Raji (cell line): ENCODE measurements around the gene TMEM129.

Experiments
- POLR2A ChIP-seq: IDR thresholded peaks from 2 replicates; pipeline ENCODE4 v1.6.1; 2011; ENCODE audit warnings: low read depth, low read length, control low read depth; ENCODE audit not compliant: insufficient read depth

The TMEM129 gene

DNA sequence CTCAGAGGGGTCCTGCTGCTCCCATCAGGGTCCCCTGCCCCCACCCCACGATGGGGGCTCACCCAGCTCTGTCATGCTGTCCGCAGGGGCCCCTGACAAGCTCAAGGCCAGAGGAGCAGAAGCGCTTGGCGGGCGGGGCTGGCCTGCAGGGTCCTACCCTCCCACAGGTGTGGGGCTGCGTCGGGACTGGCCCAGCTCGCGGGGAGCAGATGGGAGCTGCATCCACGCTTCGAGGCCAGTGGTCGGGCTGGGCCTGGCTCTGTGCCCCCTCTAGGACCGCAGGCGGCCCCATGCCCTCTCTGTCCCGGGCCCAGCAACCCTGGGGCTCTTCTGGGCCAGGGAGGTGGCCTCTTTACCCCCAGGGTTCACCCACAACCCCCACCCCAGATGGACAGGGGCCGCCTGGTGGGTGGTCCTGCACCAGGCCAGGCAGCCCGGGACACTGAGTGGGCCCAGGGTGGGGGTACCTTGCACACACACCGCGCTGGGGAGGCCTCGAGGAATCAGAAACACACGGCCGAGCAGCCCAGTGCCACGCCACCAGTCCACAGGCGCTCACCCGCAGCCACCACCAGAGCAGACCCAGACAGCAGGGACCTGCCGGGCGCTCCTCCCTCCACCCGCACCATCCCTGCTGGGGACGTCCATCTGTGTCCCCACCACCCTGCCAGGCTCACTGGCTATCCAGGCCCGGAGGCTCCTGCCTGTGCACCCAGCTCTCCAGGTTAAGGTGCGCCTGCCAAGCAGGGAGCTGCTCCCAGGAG, 30.2 kb upstream of the TMEM129 start:
- TF ChIP-seq POLR2A, result no peak

- no peak for TF ChIP-seq POLR2A
Observed at GRCh38 chr4:1750381-1751154, 29.4 kb upstream of the TMEM129 start.

- no peak for TF ChIP-seq POLR2A
Observed at GRCh38 chr4:1749826-1750225, 28.7 kb upstream of the TMEM129 start.

DNA sequence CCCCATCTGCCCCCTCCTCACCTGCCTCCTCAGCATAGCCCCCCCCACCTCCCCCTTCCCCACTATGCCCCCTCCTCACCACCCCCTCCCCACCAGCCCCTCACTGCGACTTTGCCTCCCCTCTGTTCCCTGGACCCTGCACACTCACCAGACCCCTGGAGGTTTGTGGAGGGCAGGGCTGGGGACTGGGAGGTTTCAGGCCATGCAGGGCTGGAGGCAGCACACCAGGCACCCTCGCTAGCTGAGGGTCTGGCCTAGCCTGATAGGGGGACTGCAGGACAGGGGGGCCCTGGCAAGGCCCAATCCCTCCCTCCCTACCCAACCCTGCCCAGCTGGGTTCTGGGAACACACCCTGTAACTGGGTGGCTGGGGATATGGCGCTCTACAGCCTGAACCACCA, 28.2 kb upstream of the TMEM129 start:
- no peak for TF ChIP-seq POLR2A

DNA sequence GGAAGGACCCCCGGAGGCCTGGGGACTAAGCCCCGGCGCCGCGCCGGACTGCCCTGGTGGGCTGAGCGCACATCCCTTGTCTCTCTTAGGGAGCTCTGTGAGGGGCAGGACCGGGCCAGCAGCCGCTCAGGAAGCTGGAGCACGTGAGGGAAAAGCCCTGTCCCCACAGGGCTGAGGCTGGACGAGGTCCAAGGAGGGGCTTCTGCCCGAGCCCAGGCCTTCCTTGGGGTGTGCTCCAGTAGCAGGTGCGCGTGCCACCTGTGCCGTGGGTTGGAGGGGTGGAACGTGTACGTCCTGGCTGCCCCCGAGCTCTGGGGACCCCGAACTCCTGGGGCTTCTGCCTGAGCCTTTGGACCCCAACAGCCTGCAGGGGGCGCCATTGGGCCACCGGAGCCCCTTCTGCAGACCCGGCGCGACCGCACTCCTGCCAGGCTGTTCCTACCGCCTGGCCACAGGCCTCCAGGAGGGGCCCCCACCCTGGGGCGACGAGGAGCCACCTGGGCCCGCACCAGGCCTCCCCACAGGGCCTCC, 27.4 kb upstream of the TMEM129 start:
- TF ChIP-seq POLR2A, result no peak

GRCh38 chr4:1747603-1747967, 26.5 kb upstream of the TMEM129 start:
- TF ChIP-seq POLR2A, result no peak

DNA sequence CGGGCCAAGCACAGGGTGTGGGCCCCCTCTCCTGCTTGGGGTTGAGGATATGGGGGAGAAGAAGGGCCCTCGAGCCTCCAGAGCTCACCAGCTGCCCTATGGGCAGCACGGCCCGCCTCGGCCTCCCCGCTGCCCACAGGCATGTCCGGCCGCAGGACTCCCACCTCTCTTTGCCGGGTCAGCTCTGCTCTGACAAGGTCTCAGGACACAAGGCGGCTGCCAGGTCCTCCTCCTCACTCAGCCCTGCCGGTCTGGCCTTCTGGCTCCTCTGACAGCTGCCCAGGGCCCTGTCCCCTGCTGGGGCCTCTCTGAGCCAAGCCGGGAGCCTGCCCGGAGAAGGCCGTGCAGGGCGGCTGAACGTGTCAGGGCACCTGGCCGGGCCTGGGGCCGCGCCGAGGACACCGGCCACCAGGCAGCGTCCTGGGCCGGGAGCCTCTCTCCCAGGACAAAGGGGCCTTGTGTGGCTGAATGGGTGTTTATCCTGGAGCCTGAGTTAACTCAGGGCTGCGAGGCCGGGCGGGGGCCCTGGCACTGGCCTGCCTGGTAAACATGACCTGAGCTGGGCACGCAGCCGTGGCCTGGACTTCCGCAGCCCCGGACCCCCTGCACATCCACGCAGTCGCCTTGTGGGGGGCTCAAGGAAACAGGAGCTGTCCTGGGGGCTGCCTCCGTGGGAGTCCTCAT, 25.9 kb upstream of the TMEM129 start:
- TF ChIP-seq POLR2A, result no peak

DNA sequence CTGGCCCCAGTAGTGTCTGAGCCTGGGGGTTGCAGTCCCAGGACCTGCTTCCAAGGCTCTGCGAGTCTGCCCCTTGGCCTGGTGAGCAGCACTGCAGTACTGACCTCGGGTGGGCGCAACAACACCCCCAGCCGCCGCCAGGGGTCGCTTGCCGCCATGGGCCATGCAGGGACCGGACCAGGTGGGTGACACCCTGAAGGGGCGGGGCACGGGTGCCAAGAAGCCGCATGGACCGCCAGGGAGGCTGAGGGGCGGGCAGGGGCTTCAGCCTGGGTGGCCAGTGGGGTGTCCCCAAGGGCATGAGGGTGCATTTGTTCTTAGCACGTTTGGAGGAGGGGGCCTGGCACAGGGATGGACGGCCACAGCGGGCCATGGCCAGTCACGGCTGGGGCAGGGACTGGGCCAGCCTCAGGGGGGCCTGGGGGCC, 25.2 kb upstream of the TMEM129 start:
- no peak for TF ChIP-seq POLR2A

DNA sequence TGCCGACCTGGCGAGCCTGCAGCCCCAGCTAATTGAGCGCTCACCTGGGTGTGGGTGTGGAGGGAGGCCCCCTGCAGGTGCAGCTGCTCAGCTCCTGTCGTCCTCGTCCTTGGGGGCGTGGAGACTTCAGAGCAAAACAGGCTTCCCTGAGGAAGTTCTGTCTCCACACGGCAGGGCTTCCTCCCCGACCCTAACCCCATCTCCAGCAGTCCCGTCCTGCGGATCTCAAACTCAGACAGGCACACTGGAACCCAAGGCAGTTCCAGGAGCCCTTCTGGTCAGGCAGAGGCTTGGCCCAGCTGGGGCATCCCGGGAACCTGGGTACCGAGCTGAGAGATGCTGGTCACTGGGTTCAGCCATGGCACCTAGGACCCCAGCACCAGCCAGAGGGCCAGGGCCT, 24.6 kb upstream of the TMEM129 start:
- TF ChIP-seq POLR2A, result no peak

DNA sequence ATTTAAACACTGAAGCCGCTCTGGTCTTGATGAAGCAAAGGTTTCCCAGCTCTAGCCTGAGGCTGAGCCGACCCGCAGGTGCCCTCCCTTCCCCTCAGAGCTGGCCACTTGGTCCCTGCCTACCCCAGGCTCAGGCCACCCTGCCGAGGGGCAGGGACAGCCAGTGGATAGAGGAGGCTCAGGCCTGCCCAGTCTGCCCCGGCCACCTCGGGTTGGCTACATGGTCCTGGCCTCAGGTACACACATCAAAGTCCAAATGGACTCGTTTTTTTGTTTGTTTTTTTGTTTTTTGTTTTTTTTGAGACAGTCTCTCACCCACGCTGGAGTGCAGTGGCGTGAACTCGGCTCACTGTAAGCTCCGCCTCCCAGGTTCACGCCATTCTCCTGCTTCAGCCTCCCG, 24.0 kb upstream of the TMEM129 start:
- no peak for TF ChIP-seq POLR2A

- TF ChIP-seq POLR2A, result no peak
Observed at GRCh38 chr4:1744552-1744951, 23.4 kb upstream of the TMEM129 start.

DNA sequence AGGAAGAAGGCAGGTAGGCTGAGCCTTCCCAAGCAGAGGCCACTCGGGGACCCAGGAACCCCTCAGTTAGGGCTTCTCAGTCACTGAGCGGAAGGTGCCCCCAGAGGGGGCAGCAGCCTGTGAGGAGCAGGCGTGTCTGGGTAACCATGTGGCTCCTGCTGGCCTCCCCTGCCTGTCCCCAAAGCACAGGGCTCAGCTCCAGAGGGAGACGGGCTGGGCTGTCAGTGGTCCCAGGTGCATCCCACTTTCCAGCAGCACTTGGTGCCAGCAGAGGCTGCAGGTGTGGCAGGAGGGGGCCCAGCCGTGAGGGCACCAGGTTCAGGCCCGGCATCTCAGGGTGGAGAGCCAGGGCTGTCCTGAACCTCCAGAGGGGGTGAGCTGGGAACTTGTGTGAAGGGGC, 22.9 kb upstream of the TMEM129 start:
- TF ChIP-seq POLR2A, result no peak

DNA sequence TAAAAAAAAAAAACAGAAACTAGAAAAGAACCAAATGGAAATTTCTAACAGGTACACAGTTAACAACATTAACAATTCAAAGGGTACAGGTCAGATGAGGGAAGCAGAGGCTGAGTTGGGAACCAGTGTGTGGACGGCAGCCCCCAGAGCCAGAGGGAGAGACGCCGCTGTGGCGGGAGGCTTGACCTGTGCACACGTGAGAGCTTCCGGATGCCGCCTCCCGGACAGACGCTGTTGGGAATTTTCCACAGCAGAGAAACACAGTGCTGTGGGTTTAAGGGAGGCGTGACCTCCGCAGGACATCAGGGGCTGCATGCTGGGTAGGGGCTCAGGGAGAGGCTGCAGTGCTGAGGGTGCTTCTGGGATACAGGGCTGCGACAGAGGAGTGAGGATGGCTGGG, 22.4 kb upstream of the TMEM129 start:
- no peak for TF ChIP-seq POLR2A

- no peak for TF ChIP-seq POLR2A
Observed at GRCh38 chr4:1741208-1741607, 20.1 kb upstream of the TMEM129 start.

GRCh38 chr4:1740021-1740545, 19.0 kb upstream of the TMEM129 start:
- TF ChIP-seq POLR2A, result no peak
